T-helper 17 cell (primary cell): ENCODE data around the gene MARF1. TPM values are rescaled to one million over a fixed set of nuclear protein-coding genes. Genes with fewer than 3 reads are reported as not detected.
"Not testable (repeated sequence)": the region's sequence is repeated elsewhere in the genome, so short reads cannot be mapped to it uniquely, and the experiment has no call there.

Source experiments
- ATAC-seq: fragments of 150-1000 bp; cut with Tn5 transposase; 2 replicates; pipeline ENCODE4 v1.10.0; 2021; ENCODE audit warnings: mild to moderate bottlenecking, moderate library complexity
- DNase-seq, 3 donors: peaks; one replicate each; pipeline versions ENCODE4 v3.0.0 to v3.0.0-alpha.2; 2020 to 2021
- H3K9me3 ChIP-seq: one replicate; pipeline ENCODE4 v1.7.0; 2013; ENCODE audit warnings: low read length, mild to moderate bottlenecking; ENCODE audit not compliant: control insufficient read depth, poor library complexity, severe bottlenecking
- H3K27ac Mint-ChIP-seq: one replicate; pipeline ENCODE4 v1.8.0; 2022; ENCODE audit warnings: mild to moderate bottlenecking, moderate library complexity, mixed read lengths
- H3K27me3 Mint-ChIP-seq: one replicate; pipeline ENCODE4 v1.8.0; 2022; ENCODE audit warnings: mixed read lengths
- H3K36me3 Mint-ChIP-seq: one replicate; pipeline ENCODE4 v1.8.0; 2022; ENCODE audit warnings: low read depth, mixed read lengths
- H3K4me1 Mint-ChIP-seq: one replicate; pipeline ENCODE4 v1.8.0; 2022; ENCODE audit warnings: mild to moderate bottlenecking, mixed read lengths
- H3K4me3 Mint-ChIP-seq: one replicate; pipeline ENCODE4 v1.8.0; 2022; ENCODE audit warnings: mild to moderate bottlenecking, moderate library complexity, mixed read lengths
- total RNA-seq, 4 donors: library from RNA in 2 of 4; stranded (reverse) in 2 of 4; gene quantifications; one replicate each; pipeline ENCODE4 v1.2.3 and lab custom pipeline; 2022 to 2026

MARF1 gene
- total RNA-seq, 2 donors from 2014 or later, result 159 to 164 TPM

DNA sequence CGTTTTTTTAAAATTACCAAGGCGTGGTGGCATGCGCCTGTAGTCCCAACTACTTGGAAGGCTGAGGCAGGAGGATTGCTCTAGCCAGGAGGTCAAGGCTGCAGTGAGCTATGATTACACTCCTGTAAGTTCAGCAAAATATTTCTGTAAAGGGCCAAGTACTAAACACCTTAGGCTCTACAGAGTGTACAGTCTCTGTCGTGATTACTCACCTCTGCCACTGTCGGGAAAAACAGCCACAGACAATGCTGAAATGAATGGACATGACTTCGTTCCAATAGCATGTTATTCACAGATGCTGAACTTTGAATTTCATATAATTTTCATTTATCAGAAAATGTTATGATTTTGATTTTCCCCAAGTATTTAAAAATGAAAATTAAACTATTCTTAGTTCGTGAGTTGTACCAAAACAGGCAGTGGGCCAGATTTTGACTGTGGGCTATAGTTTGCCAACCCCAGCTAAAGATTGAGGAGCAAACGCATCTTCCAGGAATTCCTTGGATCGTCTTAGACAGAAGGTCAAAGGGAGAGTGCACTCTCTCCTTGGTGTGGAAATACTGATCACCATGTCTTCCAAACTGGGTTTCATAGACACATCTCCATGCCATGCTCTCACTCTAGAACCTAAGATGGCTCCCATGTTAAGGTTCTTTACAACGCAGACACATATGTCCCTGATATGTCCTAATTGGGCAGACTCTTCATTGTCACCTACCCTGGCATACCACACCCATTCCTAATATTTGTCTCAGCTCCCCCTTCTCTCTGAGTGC lies 89.5 kb downstream of the MARF1 start:
- Mint-ChIP-seq H3K27ac (no peak overlapping the region), H3K27me3 (no peaks in the 10 kb centered on the region), H3K36me3 (no peaks in the 10 kb centered on the region), H3K4me3 (no peak overlapping the region), H3K4me1 (peaks cover 3% of the 10 kb centered on the region)
- DNase-seq (no peak), ATAC-seq (no peak)
- H3K9me3 ChIP-seq, result no peaks in the 10 kb centered on the region

DNA sequence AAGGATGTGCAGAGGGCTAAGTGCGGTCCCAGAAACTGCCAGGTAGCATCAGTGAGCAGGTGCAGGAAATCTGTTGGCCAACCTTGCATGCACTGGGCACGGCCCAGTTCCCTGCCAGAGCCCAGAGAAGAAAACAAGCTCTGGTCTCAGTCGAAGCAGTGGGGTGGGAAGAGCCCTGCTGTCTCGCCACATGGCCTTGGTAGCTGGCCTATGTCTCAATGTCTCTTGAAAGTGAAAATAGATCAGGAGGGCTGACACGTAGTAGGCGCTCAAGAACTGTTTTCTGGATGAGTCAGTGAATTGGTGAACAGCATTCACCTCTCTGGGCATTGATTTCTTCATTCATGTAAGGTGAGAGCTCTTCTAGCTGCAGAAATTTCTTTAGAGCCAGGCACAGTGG lies 90.4 kb downstream of the MARF1 start:
- DNase-seq, result no peak
- Mint-ChIP-seq H3K4me3 (no peak overlapping the region), H3K4me1 (peaks cover 3% of the 10 kb centered on the region), H3K27ac (no peak overlapping the region), H3K27me3 (no peaks in the 10 kb centered on the region), H3K36me3 (no peaks in the 10 kb centered on the region)
- no peaks in the 10 kb centered on the region for H3K9me3 ChIP-seq
- no peak for ATAC-seq

DNA sequence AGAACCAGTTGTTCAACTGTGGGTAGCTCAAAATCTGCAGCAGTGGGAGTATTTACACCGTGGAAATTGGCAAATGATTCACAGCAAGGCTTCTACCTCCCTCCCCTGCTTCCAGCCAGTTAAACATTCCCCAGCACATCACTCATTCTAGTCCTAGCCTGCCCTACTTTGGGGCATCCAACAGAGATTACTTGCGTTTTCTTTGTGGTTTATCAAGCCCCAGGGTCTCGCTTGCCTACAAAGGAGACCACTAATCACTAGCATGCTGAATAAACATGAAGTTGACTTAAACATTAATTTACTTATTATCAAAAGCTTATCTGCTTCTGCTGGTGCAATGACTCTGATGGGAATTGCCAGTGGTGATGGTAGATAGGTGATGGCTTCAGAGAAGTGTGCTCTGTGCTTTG lies 94.5 kb downstream of the MARF1 start:
- no peaks in the 10 kb centered on the region for H3K27me3 Mint-ChIP-seq
- peaks cover 3% of the 10 kb centered on the region for H3K4me1 Mint-ChIP-seq
- ATAC-seq, result no peak
- H3K9me3 ChIP-seq, result no peaks in the 10 kb centered on the region
- no peaks in the 10 kb centered on the region for H3K36me3 Mint-ChIP-seq
- DNase-seq, result no peak
- no peak overlapping the region for H3K27ac Mint-ChIP-seq
- H3K4me3 Mint-ChIP-seq, result no peak overlapping the region

DNA sequence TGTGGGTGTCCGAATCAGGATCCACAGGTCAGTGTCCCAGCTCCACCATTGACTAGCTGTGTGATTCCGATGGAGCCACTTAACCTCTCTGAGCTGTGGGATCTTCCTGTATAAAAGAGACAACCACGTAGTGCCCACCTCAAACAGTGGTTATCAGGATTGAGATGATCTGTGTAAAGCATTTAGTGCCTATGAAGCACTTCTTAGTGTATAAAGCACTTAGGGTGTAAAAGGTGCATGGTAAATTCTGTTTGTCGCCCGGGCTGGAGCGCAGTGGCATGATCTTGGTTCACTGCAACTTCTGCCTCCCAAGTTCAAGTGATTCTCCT lies 95.2 kb downstream of the MARF1 start:
- DNase-seq, result no peak
- Mint-ChIP-seq H3K4me1 (peaks cover 3% of the 10 kb centered on the region), H3K27ac (no peak overlapping the region), H3K36me3 (no peaks in the 10 kb centered on the region), H3K27me3 (no peaks in the 10 kb centered on the region), H3K4me3 (no peak overlapping the region)
- no peak for ATAC-seq
- H3K9me3 ChIP-seq, result no peaks in the 10 kb centered on the region

DNA sequence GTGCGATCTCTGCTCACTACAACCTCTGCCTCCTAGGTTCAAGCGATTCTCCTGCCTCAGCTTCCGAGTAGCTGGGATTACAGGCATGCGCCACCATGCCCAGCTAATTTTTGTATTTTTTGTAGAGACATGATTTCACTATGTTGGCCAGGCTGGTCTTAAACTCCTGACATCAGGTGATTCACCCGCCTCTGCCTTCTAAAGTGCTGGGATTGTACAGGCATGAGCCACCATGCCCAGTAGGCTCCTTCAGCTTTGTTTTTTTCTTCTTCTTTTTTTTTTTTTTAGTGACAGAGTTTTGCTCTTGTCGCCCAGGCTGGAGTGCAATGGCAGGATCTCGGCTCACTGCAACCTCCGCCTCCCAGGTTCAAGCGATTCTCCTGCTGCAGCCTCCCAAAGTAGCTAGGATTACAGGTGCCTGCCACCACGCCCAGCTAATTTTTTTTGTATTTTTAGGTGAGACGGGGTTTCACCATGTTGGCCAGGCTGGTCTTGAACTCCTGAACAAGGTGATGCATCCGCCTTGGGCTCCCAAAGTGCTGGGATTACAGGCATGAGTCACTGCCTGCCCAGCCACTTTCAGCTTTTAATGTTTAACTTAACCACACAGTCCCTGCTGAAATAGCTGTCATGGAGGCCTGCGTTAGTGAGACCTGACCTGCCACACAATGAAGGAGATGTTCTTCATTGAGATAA lies 95.7 kb downstream of the MARF1 start:
- H3K9me3 ChIP-seq, H3K36me3 Mint-ChIP-seq, H3K4me3 Mint-ChIP-seq, DNase-seq, H3K4me1 Mint-ChIP-seq, H3K27ac Mint-ChIP-seq, ATAC-seq, H3K27me3 Mint-ChIP-seq: not testable (repeated sequence)

DNA sequence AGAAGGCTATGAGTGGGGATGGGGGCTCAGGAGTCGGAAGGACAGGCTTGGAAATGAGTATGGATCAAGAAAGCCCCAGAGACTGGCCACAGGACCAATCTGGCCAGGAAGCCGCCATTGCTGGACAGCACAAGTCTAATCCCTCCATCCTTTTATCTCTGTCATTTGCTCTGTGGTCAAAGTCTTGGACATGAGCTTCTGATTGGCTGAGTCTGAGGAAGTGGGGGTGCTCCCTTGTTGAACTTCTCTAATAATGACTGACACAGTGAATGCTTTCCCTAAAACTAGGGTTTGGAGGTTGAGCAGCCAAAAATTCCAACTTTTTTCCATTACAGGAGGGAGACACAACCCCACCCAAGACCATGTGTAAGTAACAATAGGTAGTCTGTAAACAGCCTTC lies 97.4 kb downstream of the MARF1 start:
- H3K4me3 Mint-ChIP-seq, result no peak overlapping the region
- H3K4me1 Mint-ChIP-seq, result no peaks in the 10 kb centered on the region
- H3K9me3 ChIP-seq, result no peaks in the 10 kb centered on the region

DNA sequence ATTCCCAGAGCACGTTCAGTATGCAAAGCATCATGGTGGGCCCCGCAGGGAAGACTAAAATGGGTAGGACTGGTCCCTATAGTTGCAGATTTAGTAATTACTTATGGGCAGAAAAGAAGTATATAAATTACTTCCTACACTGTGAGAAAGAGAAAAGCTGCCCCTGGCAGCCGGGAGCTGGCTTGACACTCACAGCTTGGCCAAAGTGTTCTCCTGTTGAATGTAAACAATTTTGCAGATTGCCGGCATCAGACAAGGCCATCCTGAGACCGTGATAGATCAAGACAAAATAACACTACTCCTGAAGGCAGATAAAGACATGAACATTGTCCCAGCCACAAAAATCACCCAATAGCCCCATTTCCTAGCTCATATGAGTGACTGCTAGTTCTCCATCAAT lies 98.5 kb downstream of the MARF1 start:
- no peak for ATAC-seq
- Mint-ChIP-seq H3K4me3 (no peak overlapping the region), H3K36me3 (no peaks in the 10 kb centered on the region), H3K27me3 (no peaks in the 10 kb centered on the region), H3K27ac (no peak overlapping the region), H3K4me1 (no peaks in the 10 kb centered on the region)
- no peaks in the 10 kb centered on the region for H3K9me3 ChIP-seq
- DNase-seq, result no peak

More for the DNA sequence above, 97.4 kb downstream of the MARF1 start:
- ATAC-seq, result no peak
- DNase-seq, result no peak
- Mint-ChIP-seq H3K36me3 (no peaks in the 10 kb centered on the region), H3K27me3 (no peaks in the 10 kb centered on the region), H3K27ac (no peak overlapping the region)

Other genes with a start within 250 kb of the MARF1 start
- not detected for gene MPV17L, start 247.4 kb downstream of the MARF1 start, total RNA-seq
- gene BMERB1, start 208.6 kb downstream of the MARF1 start, total RNA-seq, result 1 to 10 TPM; 1.8 to 3.0 TPM
- 100 to 1,000 TPM; 122 to 123 TPM for gene NDE1, start 7.1 kb upstream of the MARF1 start, total RNA-seq
- gene MYH11, start 213.9 kb upstream of the MARF1 start, total RNA-seq, result under 1 TPM; 0.22 to 0.29 TPM
- gene CEP20, start 245.4 kb upstream of the MARF1 start, total RNA-seq, result 10 to 100 TPM; 16.3 to 20.4 TPM